GM19452 (cell line): ENCODE measurements around the gene CD40.

Source experiments
- ATAC-seq: cut with Tn5 transposase; IDR thresholded peaks from one replicate; pipeline ENCODE4 v1.9.1; 2021; ENCODE audit not compliant: unreplicated experiment

Gene CD40

DNA sequence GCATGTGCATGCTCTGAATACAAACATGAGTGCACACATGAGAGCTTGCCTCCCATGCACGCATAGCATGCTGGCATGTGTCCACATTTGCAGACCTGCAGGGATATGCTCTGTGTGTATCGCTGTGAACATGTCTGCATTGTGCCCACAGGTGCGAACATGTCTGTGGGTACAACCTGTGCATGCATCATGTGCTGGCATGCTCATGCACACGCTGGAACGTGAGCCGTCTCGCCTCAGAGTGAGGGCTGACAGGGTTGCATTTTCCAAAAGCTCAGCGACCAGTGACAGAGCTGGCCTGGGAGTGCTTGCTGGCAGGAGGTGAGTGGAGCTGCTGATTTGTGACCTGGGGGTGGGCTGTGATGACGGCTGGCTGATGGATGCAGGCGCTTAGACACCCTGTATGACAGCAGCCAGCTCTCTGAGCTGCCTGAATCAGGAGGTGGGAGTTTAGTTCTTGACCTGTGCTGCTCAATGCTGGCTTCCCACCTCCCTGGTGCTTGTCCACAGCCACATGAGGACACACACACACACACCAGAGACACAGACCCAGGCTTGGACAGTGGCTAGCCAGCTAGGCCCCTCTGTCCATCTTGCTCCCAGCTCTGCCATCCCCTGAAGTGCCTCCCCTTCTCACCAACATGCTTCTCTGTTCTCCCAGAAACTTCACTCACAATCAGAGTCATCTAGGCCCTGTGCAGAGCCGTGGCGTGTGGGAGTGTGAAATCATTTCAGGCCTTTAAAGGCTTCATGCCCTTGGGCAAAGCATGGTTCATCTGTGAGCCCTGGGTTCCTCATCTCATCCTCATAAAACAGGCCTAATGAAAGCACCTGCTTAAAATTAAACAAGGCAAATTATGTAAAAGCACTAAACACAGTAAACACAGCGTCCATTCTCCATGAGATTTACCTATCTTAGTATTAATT is 51.4 kb downstream of the CD40 start:
- ATAC-seq: no peak

DNA sequence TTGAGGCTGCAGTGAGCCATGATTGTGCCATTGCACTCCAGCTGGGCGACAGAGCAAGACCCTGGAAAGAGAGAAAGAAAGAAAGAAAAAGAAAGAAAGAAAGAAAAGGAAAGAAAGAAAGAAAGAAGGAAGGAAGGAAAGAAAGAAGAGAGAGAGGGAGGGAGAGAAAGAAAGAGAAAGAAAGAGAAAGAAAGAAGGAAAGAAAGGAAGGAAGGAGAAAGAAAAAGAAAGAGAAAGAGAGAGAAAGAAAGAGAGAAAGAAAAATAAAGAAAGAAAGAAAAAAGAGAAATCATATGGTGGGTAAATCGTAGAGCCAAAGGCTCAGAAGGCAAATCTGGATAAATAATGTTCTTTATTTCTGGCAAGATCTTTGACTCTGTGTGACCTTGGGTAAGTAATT is 53.4 kb downstream of the CD40 start:
- no peak for ATAC-seq

DNA sequence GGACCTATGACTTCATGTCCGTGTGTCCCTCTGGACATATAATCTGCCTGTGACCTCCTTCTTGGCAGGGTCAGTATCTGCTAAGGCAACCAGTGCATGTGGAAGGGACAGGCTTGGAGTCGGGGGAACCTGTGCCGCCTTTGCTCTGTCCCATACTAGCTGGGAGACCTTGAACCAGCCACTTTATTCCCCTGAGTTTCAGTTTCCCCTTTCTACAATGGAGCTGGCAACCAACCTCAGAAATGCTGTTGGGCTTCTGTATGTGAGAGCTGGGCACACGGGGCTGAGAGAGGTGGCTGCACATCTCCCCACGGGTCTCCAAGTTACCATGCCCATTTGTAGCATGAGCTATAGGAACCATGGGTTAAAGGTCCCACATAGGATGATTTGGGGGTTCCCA is 53.8 kb downstream of the CD40 start:
- no peak for ATAC-seq

DNA sequence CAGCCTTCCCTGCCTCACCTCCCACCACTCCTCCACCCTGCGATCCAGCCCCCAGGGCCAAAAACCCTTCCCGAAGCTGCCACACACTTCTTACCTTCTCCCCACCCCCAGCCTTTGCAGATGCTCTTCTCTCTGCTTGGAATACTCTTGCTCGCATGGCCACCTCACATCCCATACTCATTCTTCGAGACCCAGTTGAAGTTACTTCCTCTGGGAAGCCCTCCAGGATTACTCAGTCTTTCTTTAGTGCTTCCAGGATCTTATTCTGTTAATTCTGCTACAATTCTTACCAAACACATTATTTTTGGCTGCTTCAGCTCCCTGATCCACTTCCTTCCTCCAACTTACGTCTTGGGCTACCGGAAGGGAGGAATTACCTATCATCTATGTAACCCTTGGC is 54.3 kb downstream of the CD40 start:
- ATAC-seq: no peak

DNA sequence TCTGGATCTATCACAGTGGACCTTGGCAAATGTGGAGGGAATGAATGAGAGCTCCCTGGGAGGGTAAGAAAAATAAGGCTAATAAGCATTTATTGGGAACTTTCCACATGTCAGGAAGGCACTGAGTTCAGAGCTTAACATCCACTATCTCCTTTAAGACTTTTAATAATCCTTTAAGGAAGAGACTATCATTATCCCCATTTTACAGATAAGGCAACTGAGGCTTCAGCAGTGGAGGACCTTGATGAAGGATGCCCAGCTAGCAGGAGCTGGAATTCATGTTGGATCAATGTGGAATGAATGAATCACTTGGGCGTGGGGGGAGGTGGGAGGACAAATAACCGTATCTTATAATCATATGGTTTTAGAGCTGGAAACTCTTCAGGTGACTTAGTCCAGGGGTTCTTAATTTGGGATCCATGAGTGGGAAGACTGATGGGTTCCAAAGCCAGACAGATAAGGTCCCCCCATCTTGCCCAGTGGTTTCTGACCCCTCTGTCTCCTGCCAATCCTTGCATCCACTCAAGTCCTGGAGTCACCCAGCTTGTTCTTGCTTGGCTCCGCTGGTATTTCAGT is 54.9 kb downstream of the CD40 start:
- no peak for ATAC-seq

DNA sequence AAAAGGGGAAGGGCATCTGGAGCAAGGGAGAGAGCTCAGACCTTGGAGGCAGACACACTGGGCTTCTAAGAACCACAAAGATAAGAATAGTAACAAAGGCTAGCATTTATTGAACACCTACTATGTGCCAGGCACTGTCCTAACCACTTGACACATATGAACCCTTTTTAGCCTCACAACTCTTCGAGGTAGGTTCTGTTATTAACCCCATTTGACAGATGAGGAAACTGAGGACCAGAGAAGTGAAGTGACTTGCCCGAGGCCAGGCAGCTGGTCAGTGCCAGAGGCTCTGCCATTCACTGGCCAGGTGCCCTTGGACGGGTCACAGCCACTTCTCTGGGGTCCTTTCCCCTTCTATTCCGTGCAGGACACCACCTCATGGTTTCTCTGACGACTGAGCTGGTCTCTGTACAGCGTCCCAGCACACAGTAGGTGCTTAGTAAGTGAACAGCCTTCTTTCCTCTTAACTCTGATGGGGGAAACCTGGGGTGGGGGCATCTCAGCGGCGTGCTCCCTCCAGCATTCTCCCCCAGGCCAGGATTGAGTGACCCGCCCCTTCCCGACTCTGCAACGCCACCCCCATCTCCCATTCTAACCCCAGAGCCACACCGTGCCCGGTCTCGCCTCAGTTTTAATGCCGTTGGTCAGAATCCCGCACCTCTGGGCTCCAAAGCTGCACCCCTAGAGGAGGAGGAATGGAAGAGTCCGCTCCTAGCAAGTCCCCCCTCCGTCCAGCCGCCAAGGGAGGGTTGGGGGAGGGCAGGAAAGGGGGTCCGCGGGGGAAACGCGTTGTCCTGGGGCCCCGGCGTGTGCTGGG is 55.7 kb downstream of the CD40 start:
- no peak for ATAC-seq

DNA sequence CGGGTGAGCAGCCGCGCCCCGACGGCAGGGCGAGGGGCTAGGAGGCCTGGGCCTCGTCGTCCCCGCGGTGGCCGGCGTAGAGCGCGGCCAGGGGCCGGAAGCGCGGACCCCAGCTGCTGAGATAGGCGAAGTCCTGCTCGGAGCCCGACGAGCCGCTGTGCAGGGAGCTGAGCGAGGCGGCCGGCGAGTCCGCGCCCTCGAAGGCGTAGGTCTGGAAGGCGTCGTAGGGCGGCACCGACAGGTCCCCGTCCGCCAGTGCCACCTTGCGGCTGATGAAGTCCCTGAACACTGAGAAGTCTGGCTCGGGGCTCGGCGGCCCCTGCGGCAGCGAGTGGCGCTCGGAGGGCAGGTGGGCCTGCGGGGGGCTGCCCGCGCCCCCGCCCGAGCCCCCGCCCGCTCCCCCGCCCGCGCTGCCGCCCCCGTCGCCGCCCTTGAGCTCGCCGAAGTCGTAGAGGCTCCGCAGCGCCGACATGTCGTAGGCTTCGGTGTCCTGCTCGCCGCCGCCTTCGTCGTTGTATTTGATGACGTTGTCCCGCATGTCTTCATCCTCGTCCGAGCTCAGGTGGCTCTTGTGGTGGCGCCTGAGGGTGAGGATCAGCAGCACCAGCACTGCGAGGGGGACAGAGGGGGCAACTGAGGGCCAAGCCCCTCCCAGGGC is 56.5 kb downstream of the CD40 start:
- ATAC-seq: no peak

DNA sequence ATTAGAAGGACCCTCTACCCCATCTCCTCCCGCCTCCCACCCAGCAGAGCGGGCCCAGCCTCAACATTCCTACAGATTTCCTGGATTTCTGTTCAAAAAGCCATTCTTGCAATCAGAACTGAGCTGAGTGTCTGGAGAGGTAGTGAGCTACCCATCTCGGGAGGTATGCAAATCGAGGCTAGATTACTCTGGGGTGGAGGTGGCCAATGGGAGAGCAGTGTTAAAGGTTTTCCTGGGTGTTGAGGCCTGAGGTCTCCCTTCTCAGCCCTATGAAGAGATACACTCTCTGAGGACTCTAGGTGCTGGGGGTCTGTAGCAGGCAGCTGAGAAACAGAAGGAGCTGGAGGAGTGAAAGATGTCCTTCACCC is 57.0 kb downstream of the CD40 start:
- no peak for ATAC-seq

DNA sequence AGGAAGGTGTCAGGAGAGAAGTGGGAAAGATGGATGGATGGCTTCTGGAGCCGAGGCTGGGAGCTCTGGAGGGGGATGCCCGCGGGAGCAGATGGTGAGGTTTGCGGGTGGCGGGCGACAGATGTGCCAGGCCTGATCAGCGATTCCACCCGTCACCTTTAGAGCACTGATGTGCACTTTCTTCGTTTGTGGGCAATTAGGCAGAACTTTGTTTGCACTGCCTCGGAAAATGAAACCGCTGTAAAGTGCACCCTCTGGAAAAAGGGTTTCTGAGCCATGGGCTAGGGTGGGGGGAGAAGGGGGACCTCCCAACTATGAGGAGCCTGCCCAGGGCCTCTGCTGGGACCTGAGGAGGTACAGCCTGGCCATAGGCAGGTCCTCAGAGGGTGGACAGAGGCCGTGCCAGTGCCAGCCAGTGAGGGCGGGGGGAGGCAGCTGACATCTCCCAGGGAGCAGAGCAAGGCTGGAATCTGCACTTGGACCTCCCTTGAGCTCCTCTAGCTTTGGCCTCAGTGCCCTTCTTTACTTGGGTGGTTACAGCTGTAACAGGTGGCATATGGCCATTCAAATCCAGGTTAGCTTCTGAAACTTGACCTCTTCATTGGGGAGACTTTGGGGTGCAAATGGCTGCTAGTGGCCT is 58.7 kb downstream of the CD40 start:
- no peak for ATAC-seq

DNA sequence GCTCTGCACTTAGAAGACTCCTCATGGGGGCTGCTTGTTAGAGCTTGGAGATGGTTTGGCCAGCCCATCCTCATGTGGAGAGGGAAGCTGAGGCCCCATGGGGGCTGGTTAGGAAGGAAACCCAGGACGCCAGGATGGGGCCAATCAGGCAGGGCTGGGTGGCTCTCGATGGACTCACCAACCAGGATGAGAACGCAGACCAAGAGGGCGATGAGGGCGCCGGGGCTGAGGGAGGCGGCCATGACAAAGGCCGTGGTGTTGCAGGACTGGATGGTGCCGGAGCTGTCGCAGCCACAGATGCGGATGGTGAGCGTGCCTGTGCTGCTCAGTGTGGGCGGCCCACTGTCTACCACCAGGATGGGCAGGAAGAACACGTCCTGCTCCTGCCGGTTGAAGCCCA is 59.7 kb downstream of the CD40 start:
- no peak for ATAC-seq

DNA sequence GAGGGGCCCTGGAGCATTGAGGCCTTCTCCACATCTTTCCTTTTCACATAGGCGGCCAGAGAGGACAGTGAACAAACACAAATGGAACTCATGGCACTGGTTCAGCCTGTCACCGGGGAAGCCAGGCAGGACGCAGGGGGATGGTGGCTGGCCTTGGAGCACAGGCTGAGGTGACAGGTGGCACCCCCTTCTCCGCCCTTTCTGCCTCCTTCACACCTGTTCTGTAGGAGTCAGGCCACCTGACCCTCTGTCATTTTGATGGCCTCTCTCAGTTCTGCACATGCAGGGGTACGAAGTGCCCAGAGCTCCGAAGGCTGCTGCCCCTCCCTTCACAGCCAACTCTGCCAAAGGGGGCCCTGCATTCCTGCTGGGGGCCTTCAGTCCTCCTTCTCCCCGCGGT is 60.8 kb downstream of the CD40 start:
- no peak for ATAC-seq
